Activated CD4-positive, alpha-beta T cell treated with anti-CD3 and anti-CD28 coated beads, Interleukin-2, amount 50 U/mL, for 16 hours (primary cell): ENCODE data around the gene COX8A.
"Not testable (repeated sequence)": the region's sequence is repeated elsewhere in the genome, so short reads cannot be mapped to it uniquely, and the experiment has no call there.

Experiments
- DNase-seq: peaks from one replicate; pipeline ENCODE4 v3.0.0-alpha.2; 2020

The COX8A gene

GRCh38 chr11:63970902-63971301 lies 3.5 kb upstream of the COX8A start:
- DNase-seq = no peak

GRCh38 chr11:63973912-63974258 lies 535 bp upstream of the COX8A start:
- DNase-seq = not testable (repeated sequence)

GRCh38 chr11:63978551-63979239 lies 4.3 kb downstream of the COX8A start:
- DNase-seq = no peak

- DNase-seq = no peak
Observed at GRCh38 chr11:63979426-63979825, 5.0 kb downstream of the COX8A start.

GRCh38 chr11:63985812-63986155 lies 11.4 kb downstream of the COX8A start:
- DNase-seq = peak; percentile 82

- DNase-seq = peak; percentile 93
Observed at GRCh38 chr11:63986156-63986931, 11.9 kb downstream of the COX8A start, which contains the start of gene OTUB1. Gene OTUB1 (plus strand): TSS chr11:63986438. CDS start chr11:63986457, 19 bp downstream.

- no peak for DNase-seq
Observed at GRCh38 chr11:63986932-63987513, 12.6 kb downstream of the COX8A start.

GRCh38 chr11:63991558-63991957 lies 17.1 kb downstream of the COX8A start:
- DNase-seq = no peak

GRCh38 chr11:63993100-63993499 lies 18.7 kb downstream of the COX8A start:
- DNase-seq = no peak

- DNase-seq = no peak
Observed at GRCh38 chr11:63993993-63994392, 19.6 kb downstream of the COX8A start.

- no peak for DNase-seq
Observed at GRCh38 chr11:63996512-63996911, 22.1 kb downstream of the COX8A start.

- no peak for DNase-seq
Observed at GRCh38 chr11:63997104-63997700, 22.8 kb downstream of the COX8A start.

- no peak for DNase-seq
Observed at GRCh38 chr11:63997801-63998337, 23.4 kb downstream of the COX8A start.

GRCh38 chr11:63998558-63999348 lies 24.3 kb downstream of the COX8A start:
- no peak for DNase-seq

GRCh38 chr11:63999349-64000025 lies 25.1 kb downstream of the COX8A start:
- DNase-seq = peak; percentile 44

GRCh38 chr11:64000026-64000739 lies 25.8 kb downstream of the COX8A start:
- DNase-seq = peak; percentile 70

- no peak for DNase-seq
Observed at GRCh38 chr11:64000740-64001483, 26.5 kb downstream of the COX8A start.

- DNase-seq = no peak
Observed at GRCh38 chr11:64001484-64002420, 27.3 kb downstream of the COX8A start.
